NCI-H2081 treated with DMSO at 0.1 percent for 48 hours (cell line): ENCODE data around the gene EEF1A1.
"Not testable (repeated sequence)": the region's sequence is repeated elsewhere in the genome, so short reads cannot be mapped to it uniquely, and the experiment has no call there.

Experiments
- DNase-seq: peaks from one replicate; lab custom pipeline; 2025; lab: John Stamatoyannopoulos, UW

The EEF1A1 gene

DNA sequence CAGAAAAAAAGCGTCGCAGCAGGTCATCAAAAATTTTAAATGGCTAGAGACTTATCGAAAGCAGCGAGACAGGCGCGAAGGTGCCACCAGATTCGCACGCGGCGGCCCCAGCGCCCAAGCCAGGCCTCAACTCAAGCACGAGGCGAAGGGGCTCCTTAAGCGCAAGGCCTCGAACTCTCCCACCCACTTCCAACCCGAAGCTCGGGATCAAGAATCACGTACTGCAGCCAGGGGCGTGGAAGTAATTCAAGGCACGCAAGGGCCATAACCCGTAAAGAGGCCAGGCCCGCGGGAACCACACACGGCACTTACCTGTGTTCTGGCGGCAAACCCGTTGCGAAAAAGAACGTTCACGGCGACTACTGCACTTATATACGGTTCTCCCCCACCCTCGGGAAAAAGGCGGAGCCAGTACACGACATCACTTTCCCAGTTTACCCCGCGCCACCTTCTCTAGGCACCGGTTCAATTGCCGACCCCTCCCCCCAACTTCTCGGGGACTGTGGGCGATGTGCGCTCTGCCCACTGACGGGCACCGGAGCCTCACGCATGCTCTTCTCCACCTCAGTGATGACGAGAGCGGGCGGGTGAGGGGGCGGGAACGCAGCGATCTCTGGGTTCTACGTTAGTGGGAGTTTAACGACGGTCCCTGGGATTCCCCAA is at the start of gene EEF1A1:
Gene EEF1A1 (minus strand): TSS at position 345 of the 663 bp plus-strand sequence. CDS start 1,006 bp downstream, outside the sequence.
- peak; percentile 95 for DNase-seq

DNA sequence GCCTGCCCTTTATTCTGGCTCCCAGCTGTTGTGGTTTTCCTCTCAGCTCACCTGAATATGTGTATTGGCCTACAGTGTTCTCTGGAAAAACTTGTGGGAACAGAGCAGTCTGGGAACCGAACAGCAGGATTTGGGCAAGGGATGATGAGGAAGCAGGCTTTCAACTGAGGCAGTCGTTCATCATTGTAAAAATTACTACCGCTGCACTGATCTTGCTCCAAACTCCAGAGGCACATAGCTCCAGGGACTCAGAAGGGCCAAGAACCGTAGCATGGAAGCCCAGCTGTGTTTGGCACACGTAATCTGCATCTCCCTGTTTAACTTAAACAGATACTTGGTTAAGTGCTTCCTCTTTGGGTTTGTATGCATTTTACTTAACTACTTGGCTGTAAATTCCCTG is 48.3 kb upstream of the EEF1A1 start:
- DNase-seq = no peak

DNA sequence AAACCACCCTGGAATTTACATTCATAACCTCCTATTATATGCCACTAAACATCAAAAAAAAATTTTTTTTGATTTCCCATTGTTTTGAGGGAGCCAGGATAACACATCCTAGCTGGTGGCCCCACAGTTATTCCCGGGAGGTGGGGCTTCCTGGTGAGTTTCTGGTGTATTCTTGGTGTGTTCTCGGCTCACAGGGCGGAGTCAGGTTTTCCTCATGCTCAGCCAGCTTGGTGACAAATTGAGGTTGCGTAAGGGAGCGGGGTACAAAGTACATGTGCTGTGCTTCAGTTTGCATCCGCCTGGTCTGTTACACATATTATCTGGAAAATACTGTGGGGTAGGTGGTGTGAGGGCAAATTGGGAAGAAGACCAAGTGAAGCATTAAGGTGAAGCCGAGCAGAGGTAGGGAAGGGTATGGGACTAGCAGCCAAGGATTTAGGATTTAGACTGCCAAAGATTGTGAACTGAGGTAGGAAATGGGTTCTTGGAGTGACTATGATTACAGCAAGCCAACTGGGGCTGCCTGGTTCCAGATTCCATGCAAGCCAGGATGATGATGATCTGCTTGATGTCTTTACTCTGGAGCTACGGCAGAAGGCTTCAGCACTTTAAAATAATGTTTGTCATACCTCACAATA is 46.2 kb upstream of the EEF1A1 start:
- DNase-seq = no peak

GRCh38 chr6:73566486-73566871 is 45.6 kb upstream of the EEF1A1 start:
- not testable (repeated sequence) for DNase-seq

DNA sequence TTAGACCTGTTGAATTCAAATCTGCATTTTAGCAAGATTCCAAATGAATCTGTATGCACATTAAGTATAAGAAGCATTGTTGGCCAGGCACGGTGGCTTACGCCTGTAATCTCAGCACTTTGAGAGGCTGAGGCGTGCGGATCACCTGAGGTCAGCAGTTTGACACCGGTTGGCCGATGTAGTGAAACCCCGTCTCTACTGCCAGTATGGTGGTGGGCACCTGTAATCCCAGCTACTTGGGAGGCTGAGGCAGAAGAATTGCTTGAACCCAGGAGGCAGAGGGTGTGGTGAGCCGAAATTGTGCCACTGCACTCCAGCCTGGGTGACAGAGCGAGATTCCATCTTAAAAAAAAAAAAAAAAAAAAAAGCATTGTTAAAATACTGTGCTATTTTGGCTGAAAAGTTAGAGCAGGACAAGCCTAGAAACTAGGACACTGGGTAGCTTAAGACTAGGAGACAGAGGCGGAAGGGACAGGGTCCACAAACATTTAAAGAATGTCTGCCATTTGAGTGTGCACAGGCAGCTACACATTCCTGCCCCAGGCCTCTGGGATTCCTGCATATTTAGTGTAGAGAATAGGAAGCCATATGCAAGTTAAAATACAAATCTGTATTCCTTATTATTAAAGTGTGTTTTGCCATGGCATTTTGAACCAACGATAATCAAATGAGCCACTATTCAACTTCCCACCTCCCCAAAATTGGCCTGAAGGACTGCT is 45.1 kb upstream of the EEF1A1 start:
- DNase-seq = no peak

- DNase-seq = no peak
Measured at GRCh38 chr6:73564578-73565345, 43.9 kb upstream of the EEF1A1 start.

GRCh38 chr6:73562558-73562957 is 41.7 kb upstream of the EEF1A1 start:
- no peak for DNase-seq

GRCh38 chr6:73560853-73561407 is 40.1 kb upstream of the EEF1A1 start:
- no peak for DNase-seq

GRCh38 chr6:73560182-73560732 is 39.4 kb upstream of the EEF1A1 start:
- no peak for DNase-seq

- DNase-seq = not testable (repeated sequence)
Measured at GRCh38 chr6:73559399-73559794, 38.6 kb upstream of the EEF1A1 start.

- no peak for DNase-seq
Measured at GRCh38 chr6:73558624-73559398, 38.0 kb upstream of the EEF1A1 start.

- no peak for DNase-seq
Measured at GRCh38 chr6:73556836-73557235, 36.0 kb upstream of the EEF1A1 start.

GRCh38 chr6:73555380-73555949 is 34.6 kb upstream of the EEF1A1 start:
- DNase-seq = not testable (repeated sequence)

- not testable (repeated sequence) for DNase-seq
Measured at GRCh38 chr6:73551115-73551514, 30.3 kb upstream of the EEF1A1 start.

GRCh38 chr6:73548458-73549446 is 27.9 kb upstream of the EEF1A1 start:
- no peak for DNase-seq

DNA sequence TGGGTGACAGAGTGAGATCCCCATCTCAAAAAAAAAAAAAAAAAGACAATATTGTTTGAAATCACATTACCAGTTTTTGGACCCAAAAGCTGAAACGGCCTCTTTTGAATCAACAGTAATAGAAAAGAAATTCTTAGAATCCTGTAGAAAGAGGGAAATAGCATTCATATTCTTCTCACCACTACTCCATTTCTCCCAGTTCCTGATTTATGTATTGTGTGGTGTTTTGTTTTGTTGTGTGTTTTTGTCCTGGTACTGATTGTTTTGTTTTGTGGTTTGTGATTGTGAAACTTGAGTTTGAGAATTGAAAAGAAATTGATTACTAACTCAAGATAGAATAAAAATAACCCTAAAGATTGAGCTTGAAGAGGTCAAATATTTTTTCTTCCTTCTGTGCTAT is 26.2 kb upstream of the EEF1A1 start:
- DNase-seq = no peak

GRCh38 chr6:73542891-73543290 is 22.1 kb upstream of the EEF1A1 start:
- no peak for DNase-seq

DNA sequence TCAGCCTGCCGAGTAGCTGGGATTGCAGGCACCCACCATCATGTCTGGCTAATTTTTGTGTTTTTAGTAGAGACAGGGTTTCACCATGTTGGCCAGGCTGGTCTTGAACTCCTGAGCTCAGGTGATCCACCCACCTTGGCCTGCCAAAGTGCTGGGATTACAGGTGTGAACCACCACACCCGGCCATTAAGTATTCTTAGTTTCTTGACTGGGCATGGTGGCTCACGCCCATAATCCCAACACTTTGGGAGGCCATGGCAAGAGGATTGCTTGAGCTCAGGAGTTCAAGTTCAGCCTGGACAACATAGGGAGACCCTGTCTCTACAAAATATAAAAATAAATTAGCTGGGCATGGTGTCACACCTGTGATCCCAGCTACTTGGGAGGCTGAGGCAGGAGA is 21.6 kb upstream of the EEF1A1 start:
- DNase-seq = not testable (repeated sequence)

DNA sequence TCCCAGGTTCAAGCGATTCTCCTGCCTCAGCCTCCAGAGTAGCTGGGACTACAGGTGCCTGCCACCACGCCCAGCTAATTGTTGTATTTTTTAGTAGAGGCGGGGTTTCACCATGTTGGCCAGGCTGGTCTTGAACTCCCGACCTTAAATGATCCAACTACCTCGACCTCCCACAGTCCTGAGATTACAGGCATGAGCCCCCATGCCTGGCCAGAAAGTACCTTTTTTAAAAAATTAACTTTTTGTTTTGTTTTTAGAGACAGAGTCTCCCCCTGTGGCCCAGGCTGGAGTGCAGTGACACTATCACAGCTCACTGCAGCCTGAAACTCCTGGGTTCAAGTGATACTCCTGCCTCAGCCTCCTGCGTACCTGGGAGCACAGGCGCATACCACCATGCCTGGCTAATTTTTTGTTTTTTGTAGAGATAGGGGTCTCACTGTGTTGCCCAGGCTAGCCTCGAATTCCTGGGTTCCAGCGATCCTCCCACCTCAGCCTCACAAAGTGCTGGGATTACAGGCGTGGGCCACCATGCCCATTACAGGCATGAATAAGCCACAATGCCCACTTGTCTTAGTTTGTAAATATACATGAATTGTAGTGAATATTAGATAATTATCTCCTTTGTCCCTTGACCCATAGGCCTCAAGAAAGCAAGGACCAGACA is 17.4 kb upstream of the EEF1A1 start:
- DNase-seq = no peak
